Esophagus squamous epithelium (tissue), 5 donors: ENCODE data around the gene STRA8. TPM values are rescaled to one million over a fixed set of nuclear protein-coding genes. Genes with fewer than 3 reads are reported as not detected.

Source experiments
- DNase-seq: peaks from one replicate; lab custom pipeline; 2025; lab: John Stamatoyannopoulos, UW
- H3K27ac ChIP-seq, 4 donors: fragments of 200-600 bp; sonication (generic); one replicate each; pipeline ENCODE4 v1.5.1; 2016 to 2019; ENCODE audit warnings: mild to moderate bottlenecking in 1 of 4
- H3K27me3 ChIP-seq, 4 donors: fragments of 200-600 bp; sonication (generic); 1 replicate in 3 of 4; 2 replicates in 1 of 4; pipeline versions ENCODE4 v1.5.1 to v1.6.0; 2017 to 2021; ENCODE audit warnings: antibody characterized with exemption in 1 of 4
- H3K36me3 ChIP-seq, 3 donors: fragments of 200-600 bp; sonication (generic); one replicate each; pipeline ENCODE4 v1.5.1; 2016 to 2019
- H3K4me1 ChIP-seq, 3 donors: fragments of 200-600 bp; sonication (generic); one replicate each; pipeline ENCODE4 v1.5.1; 2017 to 2019
- H3K4me3 ChIP-seq, 4 donors: fragments of 200-600 bp; sonication (generic); 1 replicate in 3 of 4; 2 replicates in 1 of 4; pipeline ENCODE4 v1.5.1; 2016 to 2019; ENCODE audit warnings: mild to moderate bottlenecking in 2 of 4, moderate library complexity in 1 of 4
- H3K9me3 ChIP-seq, 3 donors: fragments of 200-600 bp; sonication (generic); one replicate each; pipeline ENCODE4 v1.5.1; 2016 to 2019
- CTCF ChIP-seq, 6 experiments: fragments of 450-650 bp in 4 of 6; fragments of 200-600 bp in 2 of 6; sonication (generic) in 2 of 6; IDR thresholded peaks; one replicate each; pipeline ENCODE4 v1.5.1; 2016 to 2019; ENCODE audit warnings: antibody characterized with exemption in 6 of 6, mild to moderate bottlenecking in 4 of 6, moderate library complexity in 4 of 6
- POLR2A ChIP-seq, 4 donors: fragments of 450-650 bp; IDR thresholded peaks; one replicate each; pipeline ENCODE4 v1.6.1; 2017; ENCODE audit warnings: antibody characterized with exemption in 4 of 4, mild to moderate bottlenecking in 4 of 4, moderate library complexity in 3 of 4
- WGBS, 2 donors: methylation state at CpG; one replicate each; pipeline ENCODE4 v1.1.5; 2018; 5-methylcytosine and 5-hydroxymethylcytosine counted together
- intact Hi-C: fragments of 100-400 bp; cut with DNase I; formaldehyde crosslinking; loops from one replicate; pipeline ENCODE4 v1.15.0; 2022
- total RNA-seq, 4 donors: library from RNA; depleted of rRNA; stranded (reverse); fragments of >200 nt; gene quantifications; one replicate each; pipeline ENCODE4 v1.1.0, GENCODE V29; 2016
- donor health status: DM: yes; HTN: yes; CAD: no.

The STRA8 gene
- total RNA-seq, 4 donors from 2014 or later: not detected

- no peak for DNase-seq
- H3K27me3 ChIP-seq: peaks cover 0 to 2% (median 0%) of the 10 kb centered on the region in 4 donors
- no peak for TF ChIP-seq CTCF (IDR thresholded peaks at IDR 0.05)
- TF ChIP-seq POLR2A (IDR thresholded peaks at IDR 0.05): no peak
- H3K36me3 ChIP-seq: no peaks in the 10 kb centered on the region
- H3K4me3 ChIP-seq: no peak overlapping the region
- WGBS, 2 donors: 47 to 72% methylated on average over 2 of the region's 2 CpGs
- H3K27ac ChIP-seq: no peak overlapping the region
- no peaks in the 10 kb centered on the region for H3K4me1 ChIP-seq
- intact Hi-C loops: no loop called here
- no peaks in the 10 kb centered on the region for H3K9me3 ChIP-seq
Observed at GRCh38 chr7:135236727-135237126, 3.1 kb downstream of the STRA8 start.

GRCh38 chr7:135238112-135238744 lies 4.6 kb downstream of the STRA8 start:
- no peaks in the 10 kb centered on the region for H3K9me3 ChIP-seq
- TF ChIP-seq POLR2A (IDR thresholded peaks at IDR 0.05) (no peak), CTCF (IDR thresholded peaks at IDR 0.05) (peak in 1 of 6 experiments; percentile 38)
- no peaks in the 10 kb centered on the region for H3K4me1 ChIP-seq
- no peaks in the 10 kb centered on the region for H3K36me3 ChIP-seq
- no peak overlapping the region for H3K27ac ChIP-seq
- H3K4me3 ChIP-seq: no peak overlapping the region
- H3K27me3 ChIP-seq: peaks cover 0 to 2% (median 0%) of the 10 kb centered on the region in 4 donors
- DNase-seq: no peak
- intact Hi-C loops: no loop called here
- 86 to 91% methylated on average over 3 of the region's 11 CpGs for WGBS, 2 donors

- intact Hi-C loops: no loop called here
- WGBS, 2 donors: 74 to 92% methylated on average over 6 of the region's 7 CpGs
- no peak overlapping the region for H3K27ac ChIP-seq
- H3K36me3 ChIP-seq: no peaks in the 10 kb centered on the region
- DNase-seq: no peak
- no peaks in the 10 kb centered on the region for H3K9me3 ChIP-seq
- H3K4me1 ChIP-seq: no peaks in the 10 kb centered on the region
- peaks cover 0 to 2% (median 0%) of the 10 kb centered on the region in 4 donors for H3K27me3 ChIP-seq
- H3K4me3 ChIP-seq: no peak overlapping the region
- no peak for TF ChIP-seq POLR2A (IDR thresholded peaks at IDR 0.05)
- no peak for TF ChIP-seq CTCF (IDR thresholded peaks at IDR 0.05)
Observed at GRCh38 chr7:135239263-135239662, 5.6 kb downstream of the STRA8 start.

- Histone ChIP-seq H3K4me1 (no peaks in the 10 kb centered on the region), H3K27me3 (peaks cover 0 to 2% (median 0%) of the 10 kb centered on the region in 4 donors), H3K27ac (no peak overlapping the region), H3K36me3 (no peaks in the 10 kb centered on the region), H3K4me3 (no peak overlapping the region), H3K9me3 (no peaks in the 10 kb centered on the region)
- intact Hi-C loops: no loop called here
- no peak for DNase-seq
- WGBS, 2 donors: 91 to 100% methylated on average over 2 to 9 of the region's 9 CpGs
- no peak for TF ChIP-seq POLR2A (IDR thresholded peaks at IDR 0.05)
- no peak for TF ChIP-seq CTCF (IDR thresholded peaks at IDR 0.05)
Observed at GRCh38 chr7:135240441-135240840, 6.8 kb downstream of the STRA8 start.

- DNase-seq: no peak
- intact Hi-C loops: no loop called here
- WGBS, 2 donors: 73 to 84% methylated on average over 5 of the region's 5 CpGs
Observed at GRCh38 chr7:135242096-135242684, 8.6 kb downstream of the STRA8 start.

More at GRCh38 chr7:135242096-135242684, 8.6 kb downstream of the STRA8 start:
- no peak overlapping the region for H3K4me3 ChIP-seq
- no peaks in the 10 kb centered on the region for H3K9me3 ChIP-seq
- H3K36me3 ChIP-seq: no peaks in the 10 kb centered on the region
- TF ChIP-seq CTCF (IDR thresholded peaks at IDR 0.05): no peak
- TF ChIP-seq POLR2A (IDR thresholded peaks at IDR 0.05): no peak
- H3K27me3 ChIP-seq: peaks cover 0 to 2% (median 0%) of the 10 kb centered on the region in 4 donors
- no peak overlapping the region for H3K27ac ChIP-seq
- no peaks in the 10 kb centered on the region for H3K4me1 ChIP-seq
